Measurements from ENCODE around the gene FAM117B. TPM values are rescaled to one million over a fixed set of nuclear protein-coding genes. Genes with fewer than 3 reads are reported as not detected.

Gene FAM117B
- total RNA-seq, 1 donor from 2014 or later: 28.5 TPM

GRCh38 chr2:202808754-202809153, 174.0 kb downstream of the FAM117B start:
- Mint-ChIP-seq H3K27ac (peak overlapping the region; percentile 59), H3K36me3 (ENCODE audit: insufficient read depth) (peaks cover 32% of the 10 kb centered on the region), H3K4me3 (ENCODE audit: low read depth) (no peak overlapping the region), H3K27me3 (no peaks in the 10 kb centered on the region), H3K9me3 (ENCODE audit: low read depth) (peaks cover 6% of the 10 kb centered on the region), H3K4me1 (ENCODE audit: low read depth) (peaks cover 5% of the 10 kb centered on the region)
- no peak for TF ChIP-seq CTCF (IDR thresholded peaks at IDR 0.05; ENCODE audit: unreplicated experiment)
- DNase-seq (ENCODE audit: low spot score, unreplicated experiment): no peak

- no peak overlapping the region for H3K27ac Mint-ChIP-seq
- peaks cover 6% of the 10 kb centered on the region for H3K4me1 Mint-ChIP-seq (ENCODE audit: low read depth)
- H3K27me3 Mint-ChIP-seq: no peaks in the 10 kb centered on the region
- DNase-seq (ENCODE audit: low spot score, unreplicated experiment): no peak
- peaks cover 35% of the 10 kb centered on the region for H3K36me3 Mint-ChIP-seq (ENCODE audit: insufficient read depth)
- H3K9me3 Mint-ChIP-seq (ENCODE audit: low read depth): peaks cover 10% of the 10 kb centered on the region
- TF ChIP-seq CTCF (IDR thresholded peaks at IDR 0.05; ENCODE audit: unreplicated experiment): no peak
- no peak overlapping the region for H3K4me3 Mint-ChIP-seq (ENCODE audit: low read depth)
These were observed 178.6 kb downstream of the FAM117B start for GRCh38 chr2:202813387-202813786.

GRCh38 chr2:202814226-202814625, 179.5 kb downstream of the FAM117B start:
- H3K4me1 Mint-ChIP-seq (ENCODE audit: low read depth): peaks cover 2% of the 10 kb centered on the region

GRCh38 chr2:202815548-202816360, 181.0 kb downstream of the FAM117B start:
- peaks cover 4% of the 10 kb centered on the region for H3K9me3 Mint-ChIP-seq (ENCODE audit: low read depth)
- no peak for TF ChIP-seq CTCF (IDR thresholded peaks at IDR 0.05; ENCODE audit: unreplicated experiment)
- H3K4me1 Mint-ChIP-seq (ENCODE audit: low read depth): peaks cover 2% of the 10 kb centered on the region
- H3K36me3 Mint-ChIP-seq (ENCODE audit: insufficient read depth): peaks cover 20% of the 10 kb centered on the region
- no peak overlapping the region for H3K4me3 Mint-ChIP-seq (ENCODE audit: low read depth)
- H3K27ac Mint-ChIP-seq: no peak overlapping the region
- no peak for DNase-seq (ENCODE audit: low spot score, unreplicated experiment)
- H3K27me3 Mint-ChIP-seq: no peaks in the 10 kb centered on the region

More at GRCh38 chr2:202814226-202814625, 179.5 kb downstream of the FAM117B start:
- peaks cover 4% of the 10 kb centered on the region for H3K9me3 Mint-ChIP-seq (ENCODE audit: low read depth)
- TF ChIP-seq CTCF (IDR thresholded peaks at IDR 0.05; ENCODE audit: unreplicated experiment): no peak
- peaks cover 27% of the 10 kb centered on the region for H3K36me3 Mint-ChIP-seq (ENCODE audit: insufficient read depth)
- no peak overlapping the region for H3K27ac Mint-ChIP-seq
- no peak for DNase-seq (ENCODE audit: low spot score, unreplicated experiment)
- no peaks in the 10 kb centered on the region for H3K27me3 Mint-ChIP-seq
- no peak overlapping the region for H3K4me3 Mint-ChIP-seq (ENCODE audit: low read depth)

- no peak for DNase-seq (ENCODE audit: low spot score, unreplicated experiment)
- Mint-ChIP-seq H3K27me3 (no peaks in the 10 kb centered on the region), H3K9me3 (ENCODE audit: low read depth) (peaks cover 4% of the 10 kb centered on the region), H3K27ac (no peak overlapping the region), H3K4me1 (ENCODE audit: low read depth) (peaks cover 2% of the 10 kb centered on the region), H3K4me3 (ENCODE audit: low read depth) (no peak overlapping the region), H3K36me3 (ENCODE audit: insufficient read depth) (peaks cover 10% of the 10 kb centered on the region)
- TF ChIP-seq CTCF (IDR thresholded peaks at IDR 0.05; ENCODE audit: unreplicated experiment): no peak
These were observed 183.0 kb downstream of the FAM117B start for GRCh38 chr2:202817771-202818170.
